ENCODE measurements around the gene MRTO4.
"Not testable (repeated sequence)": the region's sequence is repeated elsewhere in the genome, so short reads cannot be mapped to it uniquely, and the experiment has no call there.

The MRTO4 gene

GRCh38 chr1:19229229-19229628, 22.4 kb upstream of the MRTO4 start:
- Histone ChIP-seq H3K4me1 (ENCODE audit: control insufficient read depth, insufficient read depth, low read length) (peaks cover 37% of the 10 kb centered on the region), H3K27ac (ENCODE audit: low read length) (no peak overlapping the region), H3K4me3 (ENCODE audit: low read length in 2 of 2) (no peak overlapping the region), H3K27me3 (ENCODE audit: control insufficient read depth in 1 of 2, insufficient read depth in 2 of 2, low read length in 2 of 2) (no peaks in the 10 kb centered on the region), H3K36me3 (ENCODE audit: control insufficient read depth in 2 of 2, insufficient read depth in 2 of 2, low read length in 2 of 2) (peaks cover 20 to 43% of the 10 kb centered on the region in 2 donors), H3K9me3 (ENCODE audit: control insufficient read depth in 2 of 2, low read length in 2 of 2) (no peaks in the 10 kb centered on the region), H3K9ac (ENCODE audit: low read length in 2 of 2) (no peak overlapping the region)

DNA sequence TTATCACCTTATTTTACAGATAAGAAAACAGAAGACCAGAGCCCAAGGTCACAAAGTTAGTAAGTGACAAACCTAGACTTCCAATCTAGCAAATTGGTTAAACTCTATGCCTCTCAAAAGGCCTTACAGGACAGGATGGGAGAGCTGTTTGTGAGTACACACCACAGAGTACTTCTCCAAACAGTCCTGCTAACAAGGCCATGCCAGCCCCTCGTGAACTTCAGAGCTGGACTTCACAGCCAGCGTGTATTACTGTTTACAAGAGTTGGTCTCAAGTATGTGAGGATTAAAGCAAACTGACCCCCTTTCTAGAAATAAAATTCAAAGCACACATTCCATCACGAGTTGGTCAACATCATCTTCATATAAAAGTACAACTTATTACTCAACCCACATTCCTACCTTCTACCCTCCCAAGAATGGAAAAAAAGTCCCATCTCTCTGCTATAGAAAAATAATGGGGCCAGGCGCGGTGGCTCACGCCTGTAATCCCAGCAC, 21.7 kb upstream of the MRTO4 start:
- peaks cover 15 to 39% of the 10 kb centered on the region in 2 donors for H3K36me3 ChIP-seq (ENCODE audit: control insufficient read depth in 2 of 2, insufficient read depth in 2 of 2, low read length in 2 of 2)

DNA sequence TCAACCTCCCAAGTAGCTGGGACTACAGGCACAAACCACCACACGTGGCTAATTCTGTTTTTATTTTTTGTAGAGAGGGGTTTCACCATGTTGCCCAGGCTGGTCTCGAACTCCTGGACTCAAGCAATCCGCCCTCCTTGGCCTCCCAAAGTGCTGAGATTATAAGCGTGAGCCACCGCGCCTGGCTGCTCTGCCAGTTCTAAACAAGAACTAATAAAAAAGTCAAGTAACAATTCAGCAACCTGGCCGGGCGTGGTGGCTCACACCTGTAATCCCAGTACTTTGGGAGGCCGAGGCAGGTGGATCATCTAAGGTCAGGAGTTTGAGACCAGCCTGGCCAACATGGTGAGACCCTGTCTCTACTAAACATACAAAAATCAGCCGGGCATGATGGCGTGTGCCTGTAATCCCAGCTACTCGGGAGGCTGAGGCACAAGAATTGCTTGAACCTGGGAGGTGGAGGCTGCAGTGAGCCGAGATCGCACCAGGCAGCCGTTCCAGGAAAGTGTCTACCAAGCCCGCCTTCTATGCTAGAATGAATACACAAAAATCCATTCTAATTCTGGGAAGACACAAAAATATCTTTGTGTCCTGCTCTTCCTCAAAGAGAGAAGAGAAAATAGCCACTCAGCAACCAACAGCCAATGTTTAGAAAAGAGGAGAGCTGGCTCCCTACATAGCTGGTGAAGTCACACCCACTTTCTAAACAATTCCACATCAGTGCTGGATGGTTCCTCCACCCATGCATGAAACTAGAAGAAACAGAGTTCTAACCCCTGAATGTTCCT, 19.7 kb upstream of the MRTO4 start:
- Histone ChIP-seq H3K27ac (ENCODE audit: low read length) (peak overlapping the region; percentile 64), H3K36me3 (ENCODE audit: control insufficient read depth in 2 of 2, insufficient read depth in 2 of 2, low read length in 2 of 2) (peaks cover 8 to 29% of the 10 kb centered on the region in 2 donors), H3K4me1 (ENCODE audit: control insufficient read depth, insufficient read depth, low read length) (peaks cover 43% of the 10 kb centered on the region), H3K4me3 (ENCODE audit: low read length in 2 of 2) (peak overlapping the region in 1 of 2 donors; percentile 49)
- not testable (repeated sequence) for H3K9me3 ChIP-seq (ENCODE audit: control insufficient read depth in 2 of 2, low read length in 2 of 2); H3K27me3 ChIP-seq (ENCODE audit: control insufficient read depth in 1 of 2, insufficient read depth in 2 of 2, low read length in 2 of 2); H3K9ac ChIP-seq (ENCODE audit: low read length in 2 of 2)

More for the DNA sequence above, 21.7 kb upstream of the MRTO4 start:
- no peak overlapping the region for H3K27ac ChIP-seq (ENCODE audit: low read length)
- no peaks in the 10 kb centered on the region for H3K27me3 ChIP-seq (ENCODE audit: control insufficient read depth in 1 of 2, insufficient read depth in 2 of 2, low read length in 2 of 2)
- H3K9ac ChIP-seq (ENCODE audit: low read length in 2 of 2), result no peak overlapping the region
- peaks cover 40% of the 10 kb centered on the region for H3K4me1 ChIP-seq (ENCODE audit: control insufficient read depth, insufficient read depth, low read length)
- no peaks in the 10 kb centered on the region for H3K9me3 ChIP-seq (ENCODE audit: control insufficient read depth in 2 of 2, low read length in 2 of 2)
- H3K4me3 ChIP-seq (ENCODE audit: low read length in 2 of 2), result no peak overlapping the region

DNA sequence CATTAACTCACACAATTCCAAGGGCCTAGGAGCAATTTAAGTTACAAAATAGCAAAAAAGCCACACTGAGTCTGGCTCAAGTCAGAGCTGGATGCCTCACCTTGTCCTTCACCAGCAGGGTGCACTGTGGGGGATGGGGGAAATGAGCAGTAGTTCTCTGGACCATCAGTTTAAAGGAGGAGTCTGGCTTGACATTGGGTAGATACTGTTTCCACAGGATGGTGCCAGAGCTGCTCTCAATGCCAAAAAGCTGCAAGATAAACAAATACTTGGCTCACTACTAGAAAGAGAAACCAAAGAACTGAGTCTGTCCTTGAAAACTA, 19.1 kb upstream of the MRTO4 start:
- Histone ChIP-seq H3K27ac (ENCODE audit: low read length) (peak overlapping the region; percentile 64), H3K36me3 (ENCODE audit: control insufficient read depth in 2 of 2, insufficient read depth in 2 of 2, low read length in 2 of 2) (peaks cover 11 to 29% of the 10 kb centered on the region in 2 donors), H3K9ac (ENCODE audit: low read length in 2 of 2) (no peak overlapping the region)

GRCh38 chr1:19234224-19234623, 17.4 kb upstream of the MRTO4 start:
- peaks cover 25 to 44% of the 10 kb centered on the region in 2 donors for H3K36me3 ChIP-seq (ENCODE audit: control insufficient read depth in 2 of 2, insufficient read depth in 2 of 2, low read length in 2 of 2)
- peak overlapping the region; percentile 64 for H3K27ac ChIP-seq (ENCODE audit: low read length)

More for the DNA sequence above, 19.1 kb upstream of the MRTO4 start:
- peaks cover 40% of the 10 kb centered on the region for H3K4me1 ChIP-seq (ENCODE audit: control insufficient read depth, insufficient read depth, low read length)
- H3K4me3 ChIP-seq (ENCODE audit: low read length in 2 of 2), result peak overlapping the region in 1 of 2 donors; percentile 49
- no peaks in the 10 kb centered on the region for H3K9me3 ChIP-seq (ENCODE audit: control insufficient read depth in 2 of 2, low read length in 2 of 2)
- no peaks in the 10 kb centered on the region for H3K27me3 ChIP-seq (ENCODE audit: control insufficient read depth in 1 of 2, insufficient read depth in 2 of 2, low read length in 2 of 2)

DNA sequence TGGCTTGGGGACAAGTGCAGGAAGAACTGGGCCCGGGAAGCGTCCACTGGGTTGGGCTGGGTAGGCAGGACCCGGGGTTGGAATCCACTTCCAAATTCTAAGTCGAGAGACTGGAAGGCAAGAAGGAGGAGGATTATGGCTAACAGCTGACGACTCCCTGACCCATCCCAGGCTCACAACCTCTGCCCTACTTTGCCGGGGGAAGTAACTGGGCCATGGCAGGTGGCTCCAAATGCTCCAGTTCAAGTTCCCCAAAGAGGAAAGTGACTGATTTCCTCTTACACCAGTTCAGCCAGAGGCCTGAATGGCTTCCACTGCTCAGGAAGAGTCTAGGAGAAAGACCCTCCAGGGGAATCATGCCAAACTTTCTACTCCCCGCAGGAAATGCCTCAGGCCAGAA, 11.7 kb upstream of the MRTO4 start:
- Histone ChIP-seq H3K27me3 (ENCODE audit: control insufficient read depth in 1 of 2, insufficient read depth in 2 of 2, low read length in 2 of 2) (no peaks in the 10 kb centered on the region), H3K9ac (ENCODE audit: low read length in 2 of 2) (no peak overlapping the region), H3K9me3 (ENCODE audit: control insufficient read depth in 2 of 2, low read length in 2 of 2) (no peaks in the 10 kb centered on the region), H3K36me3 (ENCODE audit: control insufficient read depth in 2 of 2, insufficient read depth in 2 of 2, low read length in 2 of 2) (peaks cover 62 to 65% of the 10 kb centered on the region in 2 donors), H3K4me3 (ENCODE audit: low read length in 2 of 2) (no peak overlapping the region), H3K4me1 (ENCODE audit: control insufficient read depth, insufficient read depth, low read length) (peaks cover 8% of the 10 kb centered on the region), H3K27ac (ENCODE audit: low read length) (no peak overlapping the region)

More at GRCh38 chr1:19234224-19234623, 17.4 kb upstream of the MRTO4 start:
- Histone ChIP-seq H3K9me3 (ENCODE audit: control insufficient read depth in 2 of 2, low read length in 2 of 2) (no peaks in the 10 kb centered on the region), H3K4me1 (ENCODE audit: control insufficient read depth, insufficient read depth, low read length) (peaks cover 40% of the 10 kb centered on the region), H3K9ac (ENCODE audit: low read length in 2 of 2) (no peak overlapping the region), H3K4me3 (ENCODE audit: low read length in 2 of 2) (no peak overlapping the region), H3K27me3 (ENCODE audit: control insufficient read depth in 1 of 2, insufficient read depth in 2 of 2, low read length in 2 of 2) (no peaks in the 10 kb centered on the region)

DNA sequence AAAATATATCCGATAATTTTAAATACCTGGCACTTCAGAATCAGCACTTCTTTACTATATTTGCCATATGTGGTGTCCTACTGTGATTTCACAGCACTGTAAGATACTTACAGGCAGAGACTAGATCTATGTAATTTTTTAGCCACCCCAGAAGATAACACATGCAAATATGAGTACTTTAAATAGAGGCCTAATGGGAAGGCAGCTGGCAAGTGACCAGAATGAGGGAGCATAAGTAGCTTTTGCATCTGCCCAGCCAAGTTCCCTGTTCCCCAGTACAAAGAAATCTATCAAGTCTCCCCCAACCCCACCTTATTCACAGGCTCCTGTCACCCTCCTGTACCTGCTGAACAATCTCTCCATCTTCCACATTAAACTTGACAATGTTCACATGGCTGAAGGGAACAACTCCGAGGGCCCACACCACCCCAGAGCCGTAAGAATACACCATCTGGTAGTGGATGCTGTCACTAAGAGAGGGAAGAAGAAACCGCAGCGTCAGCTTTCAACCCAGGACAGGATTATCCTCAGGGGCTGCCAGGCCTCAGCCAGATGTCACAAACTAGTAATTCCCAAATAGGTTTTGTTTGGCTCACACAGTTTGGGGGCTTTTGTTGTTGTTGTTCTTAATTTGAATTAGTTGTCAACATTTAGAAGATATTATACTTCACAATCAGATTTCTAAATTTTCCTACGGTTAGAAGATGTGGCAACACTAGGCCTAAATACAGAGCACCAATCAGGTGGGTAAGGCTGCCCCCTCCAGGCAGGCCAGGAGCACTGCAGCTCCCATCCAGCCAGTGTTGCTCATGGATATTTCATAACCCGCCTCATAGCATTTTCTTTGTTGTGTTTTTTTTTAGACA, 10.7 kb upstream of the MRTO4 start:
- Histone ChIP-seq H3K27ac (ENCODE audit: low read length) (peak overlapping the region; percentile 41), H3K4me3 (ENCODE audit: low read length in 2 of 2) (no peak overlapping the region), H3K9me3 (ENCODE audit: control insufficient read depth in 2 of 2, low read length in 2 of 2) (no peaks in the 10 kb centered on the region), H3K36me3 (ENCODE audit: control insufficient read depth in 2 of 2, insufficient read depth in 2 of 2, low read length in 2 of 2) (peaks cover 63 to 65% of the 10 kb centered on the region in 2 donors), H3K9ac (ENCODE audit: low read length in 2 of 2) (peak overlapping the region; percentile 61 to 84), H3K27me3 (ENCODE audit: control insufficient read depth in 1 of 2, insufficient read depth in 2 of 2, low read length in 2 of 2) (no peaks in the 10 kb centered on the region), H3K4me1 (ENCODE audit: control insufficient read depth, insufficient read depth, low read length) (peaks cover 5% of the 10 kb centered on the region)

- Histone ChIP-seq H3K36me3 (ENCODE audit: control insufficient read depth in 2 of 2, insufficient read depth in 2 of 2, low read length in 2 of 2) (peaks cover 0 to 2% of the 10 kb centered on the region in 2 donors), H3K27me3 (ENCODE audit: control insufficient read depth in 1 of 2, insufficient read depth in 2 of 2, low read length in 2 of 2) (no peaks in the 10 kb centered on the region), H3K4me1 (ENCODE audit: control insufficient read depth, insufficient read depth, low read length) (peaks cover 29% of the 10 kb centered on the region), H3K4me3 (ENCODE audit: low read length in 2 of 2) (peak overlapping the region; percentile 97 to 99), H3K9ac (ENCODE audit: low read length in 2 of 2) (peak overlapping the region; percentile 89 to 90), H3K27ac (ENCODE audit: low read length) (peak overlapping the region; percentile 96), H3K9me3 (ENCODE audit: control insufficient read depth in 2 of 2, low read length in 2 of 2) (no peaks in the 10 kb centered on the region)
These were observed 838 bp upstream of the MRTO4 start for GRCh38 chr1:19250629-19251304.

DNA sequence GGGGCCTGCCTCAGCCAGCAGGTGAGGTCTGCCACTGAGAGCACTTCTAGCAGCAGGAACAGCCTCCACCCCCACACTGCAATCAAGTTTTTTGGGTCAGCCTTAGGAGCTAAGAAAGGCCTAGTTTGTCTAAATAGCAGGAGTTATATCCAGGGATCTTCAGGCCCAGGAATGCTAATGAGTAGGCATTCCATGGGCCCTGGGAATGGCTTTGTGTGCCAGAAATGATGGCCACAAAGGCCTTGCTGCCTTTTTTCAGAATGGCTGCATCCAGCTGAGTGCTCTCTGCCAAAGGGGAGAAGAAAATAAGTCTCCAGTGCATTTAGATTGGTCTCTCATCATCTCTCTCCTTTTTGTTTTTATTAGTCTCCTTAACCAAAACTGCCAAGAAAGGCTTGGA, 2.8 kb downstream of the MRTO4 start:
- no peak overlapping the region for H3K27ac ChIP-seq (ENCODE audit: low read length)
- H3K4me1 ChIP-seq (ENCODE audit: control insufficient read depth, insufficient read depth, low read length), result peaks cover 29% of the 10 kb centered on the region
- peaks cover 17 to 26% of the 10 kb centered on the region in 2 donors for H3K36me3 ChIP-seq (ENCODE audit: control insufficient read depth in 2 of 2, insufficient read depth in 2 of 2, low read length in 2 of 2)
- H3K9me3 ChIP-seq (ENCODE audit: control insufficient read depth in 2 of 2, low read length in 2 of 2), result no peaks in the 10 kb centered on the region
- no peak overlapping the region for H3K9ac ChIP-seq (ENCODE audit: low read length in 2 of 2)
- no peak overlapping the region for H3K4me3 ChIP-seq (ENCODE audit: low read length in 2 of 2)
- H3K27me3 ChIP-seq (ENCODE audit: control insufficient read depth in 1 of 2, insufficient read depth in 2 of 2, low read length in 2 of 2), result no peaks in the 10 kb centered on the region

DNA sequence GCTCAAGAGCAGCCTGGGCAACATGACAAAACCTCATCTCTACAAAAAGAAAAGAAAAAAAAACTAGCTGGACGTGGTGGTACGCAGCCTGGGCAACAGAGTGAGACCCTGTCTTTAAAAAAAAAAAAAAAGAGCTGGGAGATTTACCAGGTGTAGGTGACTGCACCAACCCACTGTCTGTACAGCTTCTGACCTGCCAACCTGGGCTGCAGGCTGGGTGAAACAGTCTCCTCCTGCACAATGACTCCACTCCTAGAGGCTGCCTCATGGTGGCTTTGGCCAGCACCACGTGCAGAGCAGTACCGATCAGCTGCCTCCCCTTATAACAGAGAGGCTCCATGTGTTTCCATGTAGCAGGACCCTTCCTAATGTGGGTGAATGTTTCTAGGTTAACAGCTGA, 3.7 kb downstream of the MRTO4 start:
- Histone ChIP-seq H3K36me3 (ENCODE audit: control insufficient read depth in 2 of 2, insufficient read depth in 2 of 2, low read length in 2 of 2) (peaks cover 19 to 29% of the 10 kb centered on the region in 2 donors), H3K9me3 (ENCODE audit: control insufficient read depth in 2 of 2, low read length in 2 of 2) (no peaks in the 10 kb centered on the region), H3K4me3 (ENCODE audit: low read length in 2 of 2) (no peak overlapping the region), H3K4me1 (ENCODE audit: control insufficient read depth, insufficient read depth, low read length) (peaks cover 27% of the 10 kb centered on the region), H3K27me3 (ENCODE audit: control insufficient read depth in 1 of 2, insufficient read depth in 2 of 2, low read length in 2 of 2) (no peaks in the 10 kb centered on the region), H3K9ac (ENCODE audit: low read length in 2 of 2) (no peak overlapping the region), H3K27ac (ENCODE audit: low read length) (no peak overlapping the region)

All from stomach smooth muscle (tissue), 2 donors.